ENCODE data around the gene DAB2IP.

Gene DAB2IP

DNA sequence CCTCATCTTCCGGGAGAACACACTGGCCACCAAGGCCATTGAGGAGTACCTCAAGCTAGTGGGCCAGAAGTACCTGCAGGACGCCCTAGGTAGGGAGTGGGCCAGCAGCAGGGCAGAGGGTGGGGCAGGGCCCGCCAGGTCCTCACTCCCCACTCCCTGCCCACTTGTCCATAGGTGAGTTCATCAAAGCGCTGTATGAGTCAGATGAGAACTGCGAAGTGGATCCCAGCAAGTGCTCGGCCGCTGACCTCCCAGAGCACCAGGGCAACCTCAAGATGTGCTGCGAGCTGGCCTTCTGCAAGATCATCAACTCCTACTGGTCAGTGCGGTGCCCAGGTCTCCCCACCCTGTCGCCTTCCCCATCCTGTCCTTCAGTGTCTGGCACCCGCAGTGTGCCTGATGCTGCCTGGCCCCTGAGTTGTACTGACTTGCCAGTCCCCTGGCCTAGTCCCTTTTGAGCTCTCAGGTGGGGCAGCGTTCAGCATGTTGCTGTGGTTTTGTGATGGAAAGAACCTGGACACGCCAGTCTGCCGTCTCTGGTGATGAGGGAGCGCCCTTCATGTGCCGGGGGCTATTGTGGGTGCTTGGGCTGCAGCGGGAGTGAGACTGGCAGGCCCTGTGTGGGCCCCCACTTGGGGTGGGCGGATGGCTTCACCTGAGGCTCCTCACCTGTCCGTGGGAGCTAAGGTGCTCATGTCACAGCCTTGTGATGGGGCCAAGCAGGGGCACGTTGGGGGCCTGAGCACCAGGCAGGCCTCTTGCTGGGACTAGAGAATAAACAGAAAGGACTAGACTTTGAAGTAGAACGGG, 112.3 kb downstream of the DAB2IP start:
- TF ChIP-seq, protein P1, sequence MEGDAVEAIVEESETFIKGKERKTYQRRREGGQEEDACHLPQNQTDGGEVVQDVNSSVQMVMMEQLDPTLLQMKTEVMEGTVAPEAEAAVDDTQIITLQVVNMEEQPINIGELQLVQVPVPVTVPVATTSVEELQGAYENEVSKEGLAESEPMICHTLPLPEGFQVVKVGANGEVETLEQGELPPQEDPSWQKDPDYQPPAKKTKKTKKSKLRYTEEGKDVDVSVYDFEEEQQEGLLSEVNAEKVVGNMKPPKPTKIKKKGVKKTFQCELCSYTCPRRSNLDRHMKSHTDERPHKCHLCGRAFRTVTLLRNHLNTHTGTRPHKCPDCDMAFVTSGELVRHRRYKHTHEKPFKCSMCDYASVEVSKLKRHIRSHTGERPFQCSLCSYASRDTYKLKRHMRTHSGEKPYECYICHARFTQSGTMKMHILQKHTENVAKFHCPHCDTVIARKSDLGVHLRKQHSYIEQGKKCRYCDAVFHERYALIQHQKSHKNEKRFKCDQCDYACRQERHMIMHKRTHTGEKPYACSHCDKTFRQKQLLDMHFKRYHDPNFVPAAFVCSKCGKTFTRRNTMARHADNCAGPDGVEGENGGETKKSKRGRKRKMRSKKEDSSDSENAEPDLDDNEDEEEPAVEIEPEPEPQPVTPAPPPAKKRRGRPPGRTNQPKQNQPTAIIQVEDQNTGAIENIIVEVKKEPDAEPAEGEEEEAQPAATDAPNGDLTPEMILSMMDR (IDR thresholded peaks at IDR 0.05; ENCODE audit: insufficient read depth, low read depth, low read length, missing control alignments) = no peak
- no peak overlapping the region for H3K4me3 ChIP-seq (ENCODE audit: low read length)
- no peak for DNase-seq (ENCODE audit: low read depth)

DNA sequence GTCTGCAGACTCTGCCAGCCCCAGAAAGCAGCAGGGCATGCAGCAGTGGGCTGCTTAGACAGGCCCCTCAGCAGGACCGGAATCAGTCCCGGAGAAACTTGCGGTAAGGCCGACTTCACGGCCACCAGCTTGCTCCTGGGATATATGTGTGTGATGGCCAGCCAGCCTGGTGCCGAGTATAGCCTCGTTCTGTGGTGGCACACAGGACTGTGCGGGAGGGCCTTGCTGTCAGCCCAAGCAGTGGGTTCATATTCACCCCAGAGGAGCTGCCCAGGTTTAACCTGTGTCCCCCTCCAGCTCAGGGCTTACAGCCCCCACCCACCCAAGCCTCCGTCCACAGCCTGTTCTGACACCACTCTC, 112.9 kb downstream of the DAB2IP start:
- TF ChIP-seq, protein P1 (IDR thresholded peaks at IDR 0.05; ENCODE audit: insufficient read depth, low read depth, low read length, missing control alignments) = no peak
- DNase-seq (ENCODE audit: low read depth) = no peak
- no peak overlapping the region for H3K4me3 ChIP-seq (ENCODE audit: low read length)

DNA sequence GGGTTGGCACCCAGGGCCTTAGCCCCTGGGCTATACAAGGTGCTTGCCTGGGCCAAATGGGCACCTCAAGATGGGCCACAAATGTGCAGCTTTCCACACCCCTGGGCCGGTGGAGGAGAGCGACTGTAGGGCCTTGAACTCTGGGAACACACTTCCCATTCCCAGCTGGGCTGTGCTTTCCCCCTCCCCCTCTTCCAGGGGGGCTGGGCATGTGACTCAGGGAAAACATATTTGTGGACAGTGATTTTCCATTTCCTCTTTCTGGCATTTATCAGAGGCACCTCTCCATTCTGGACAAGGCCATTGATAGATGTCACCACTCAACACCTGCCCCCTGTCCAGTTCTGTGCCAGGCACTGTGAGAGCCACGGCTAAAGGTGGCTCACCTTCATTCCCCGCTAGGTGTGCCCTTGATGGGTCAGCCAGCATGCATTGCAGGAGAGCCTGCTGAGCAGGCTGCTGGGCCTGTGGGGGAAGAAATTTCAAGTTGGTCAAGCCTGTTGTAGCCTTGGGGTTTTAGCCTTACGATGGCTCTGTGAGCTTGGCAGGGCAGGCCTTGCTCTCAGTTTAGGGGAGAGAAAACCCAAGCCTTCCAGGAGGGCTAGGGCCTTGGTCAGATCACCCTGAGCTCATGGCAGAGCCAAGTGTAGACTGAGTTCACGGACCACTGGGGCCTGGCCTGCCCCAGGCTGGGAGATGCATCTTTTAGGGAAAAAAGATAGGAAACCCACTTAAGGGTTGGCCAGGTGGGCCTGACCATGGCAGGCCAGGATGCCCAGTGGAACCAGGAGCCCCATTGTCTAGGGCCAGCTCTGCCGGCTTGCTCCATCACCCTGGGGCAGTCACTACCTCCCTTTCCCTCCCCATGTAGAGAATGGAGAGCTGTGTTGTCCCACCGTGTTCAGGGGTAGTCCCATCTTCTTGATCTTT, 113.9 kb downstream of the DAB2IP start:
- TF ChIP-seq, protein P1 (IDR thresholded peaks at IDR 0.05; ENCODE audit: insufficient read depth, low read depth, low read length, missing control alignments) = no peak
- H3K4me3 ChIP-seq (ENCODE audit: low read length) = no peak overlapping the region
- DNase-seq (ENCODE audit: low read depth) = peak; percentile 45

DNA sequence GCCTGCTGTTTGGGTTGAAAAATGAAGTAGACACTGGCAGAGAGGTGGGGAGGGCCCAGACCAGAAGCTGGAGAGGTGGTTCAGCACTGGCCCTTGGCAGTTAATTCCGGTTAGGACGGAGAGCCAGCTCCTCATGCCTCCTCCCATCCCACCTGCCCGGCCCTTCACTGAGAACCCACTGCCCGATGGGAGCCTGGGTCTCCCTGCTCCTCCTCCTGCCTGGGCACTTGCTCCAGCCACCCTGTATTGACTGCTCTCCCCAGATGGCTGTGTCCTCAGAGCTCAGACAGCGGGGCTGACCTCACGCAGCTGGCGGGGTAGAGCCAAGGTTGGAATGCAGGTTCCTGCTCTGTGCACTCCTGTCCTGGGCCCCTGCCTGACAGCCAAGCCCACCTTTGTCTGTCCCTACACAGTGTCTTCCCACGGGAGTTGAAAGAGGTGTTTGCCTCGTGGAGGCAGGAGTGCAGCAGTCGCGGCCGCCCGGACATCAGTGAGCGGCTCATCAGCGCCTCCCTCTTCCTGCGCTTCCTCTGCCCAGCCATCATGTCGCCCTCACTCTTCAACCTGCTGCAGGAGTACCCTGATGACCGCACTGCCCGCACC, 114.7 kb downstream of the DAB2IP start:
- DNase-seq (ENCODE audit: low read depth) = no peak
- TF ChIP-seq, protein P1 (IDR thresholded peaks at IDR 0.05; ENCODE audit: insufficient read depth, low read depth, low read length, missing control alignments) = no peak
- no peak overlapping the region for H3K4me3 ChIP-seq (ENCODE audit: low read length)

DNA sequence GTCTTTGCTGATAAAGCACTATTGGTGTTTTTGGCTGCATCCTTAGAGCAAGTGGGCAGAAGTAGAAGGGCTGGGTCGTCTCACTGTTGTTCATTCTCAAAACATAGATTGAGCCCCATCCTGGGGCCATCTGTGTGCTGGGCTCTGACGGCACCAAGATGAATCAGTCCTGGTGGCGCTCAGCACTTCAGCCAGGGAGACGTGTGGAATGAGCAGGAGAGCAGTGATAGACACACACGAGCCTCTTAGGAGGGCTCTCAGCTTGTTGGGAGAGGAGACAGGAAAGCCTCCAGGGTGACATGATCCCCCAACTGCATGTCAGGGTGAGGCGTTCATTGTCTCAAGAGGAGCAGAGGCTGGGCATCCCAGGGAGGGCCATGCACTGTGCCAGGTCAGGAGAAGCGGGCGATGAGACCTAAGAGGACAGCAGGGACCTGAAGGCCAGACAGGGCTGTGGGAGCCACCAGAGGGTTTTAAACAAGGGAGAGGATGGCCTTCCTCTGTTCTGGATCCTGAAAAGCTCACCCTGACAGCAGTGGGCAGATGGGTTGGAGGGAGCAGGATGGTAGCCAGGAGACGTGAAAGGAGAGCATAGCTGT, 115.8 kb downstream of the DAB2IP start:
- DNase-seq (ENCODE audit: low read depth) = no peak
- TF ChIP-seq, protein P1 (IDR thresholded peaks at IDR 0.05; ENCODE audit: insufficient read depth, low read depth, low read length, missing control alignments) = no peak

DNA sequence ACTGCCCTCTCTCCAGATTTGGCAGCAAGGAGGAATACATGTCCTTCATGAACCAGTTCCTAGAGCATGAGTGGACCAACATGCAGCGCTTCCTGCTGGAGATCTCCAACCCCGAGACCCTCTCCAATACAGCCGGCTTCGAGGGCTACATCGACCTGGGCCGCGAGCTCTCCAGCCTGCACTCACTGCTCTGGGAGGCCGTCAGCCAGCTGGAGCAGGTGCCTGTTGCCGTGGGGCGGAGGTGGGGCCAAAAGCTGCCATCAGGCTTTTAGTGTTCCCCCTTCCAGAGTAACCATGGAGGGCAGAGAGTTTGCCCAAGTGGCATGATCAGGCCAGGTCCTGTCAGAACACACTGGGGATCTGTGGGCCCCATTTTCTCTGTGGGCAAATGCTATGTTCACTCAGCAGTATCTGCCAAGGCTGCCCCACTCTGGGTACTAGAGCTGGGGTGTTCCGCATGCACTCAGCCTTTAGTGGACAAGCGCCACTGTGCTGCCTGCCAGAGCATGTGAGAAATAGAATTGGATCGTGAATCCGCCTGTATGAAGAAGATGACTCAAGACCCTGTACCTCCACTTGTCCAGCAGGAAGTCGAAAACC, 117.1 kb downstream of the DAB2IP start:
- TF ChIP-seq, protein P1 (IDR thresholded peaks at IDR 0.05; ENCODE audit: insufficient read depth, low read depth, low read length, missing control alignments) = no peak
- DNase-seq (ENCODE audit: low read depth) = no peak
- no peak overlapping the region for H3K4me3 ChIP-seq (ENCODE audit: low read length)

More for the DNA sequence above, 115.8 kb downstream of the DAB2IP start:
- no peak overlapping the region for H3K4me3 ChIP-seq (ENCODE audit: low read length)
